Lower lobe of right lung (tissue), 2 donors: ENCODE data around the gene AAK1. TPM values are rescaled to one million over a fixed set of nuclear protein-coding genes. Genes with fewer than 3 reads are reported as not detected.

Experiments
- ATAC-seq, 2 donors: fragments of 200-7000 bp; cut with Tn5 transposase; one replicate each; pipeline ENCODE4 v1.9.1; 2020 to 2022; ENCODE audit warnings: mild to moderate bottlenecking in 2 of 2, moderate library complexity in 2 of 2
- DNase-seq: peaks from one replicate; pipeline ENCODE4 v3.0.0-alpha.2; 2020
- H3K27ac ChIP-seq: fragments of 200-600 bp; one replicate; pipeline ENCODE4 v1.8.0; 2022
- H3K27me3 ChIP-seq: fragments of 200-600 bp; one replicate; pipeline ENCODE4 v1.8.0; 2022; ENCODE audit warnings: low read depth
- H3K36me3 ChIP-seq: fragments of 200-600 bp; one replicate; pipeline ENCODE4 v1.8.0; 2022; ENCODE audit warnings: mild to moderate bottlenecking
- H3K4me1 ChIP-seq: fragments of 200-600 bp; one replicate; pipeline ENCODE4 v1.8.0; 2022
- H3K4me3 ChIP-seq: fragments of 200-600 bp; one replicate; pipeline ENCODE4 v1.8.0; 2022; ENCODE audit warnings: mild to moderate bottlenecking
- H3K9me3 ChIP-seq: fragments of 200-600 bp; one replicate; pipeline ENCODE4 v1.8.0; 2022
- intact Hi-C: fragments of 100-400 bp; cut with DNase I; formaldehyde crosslinking; loops from one replicate; pipeline ENCODE4 v1.11.0; 2022
- total RNA-seq: library from RNA; stranded (reverse); fragmentation: NEBNext Ultra II Directional; extraction: Animal tissue kit (Norgen Biotek cat#: 25700); gene quantifications from one replicate; pipeline ENCODE4 v1.2.1, GENCODE V29; 2021
- TF ChIP-seq, protein P1 (sequence below): fragments of 200-600 bp; IDR thresholded peaks from one replicate; pipeline ENCODE4 v1.8.0; 2022; ENCODE audit warnings: antibody characterized with exemption, mild to moderate bottlenecking
- donor health status: DM: no; HTN: yes; CAD: no; lungs with severe emphysema.

AAK1 gene
- total RNA-seq, 1 donor from 2014 or later = 73.3 TPM

DNA sequence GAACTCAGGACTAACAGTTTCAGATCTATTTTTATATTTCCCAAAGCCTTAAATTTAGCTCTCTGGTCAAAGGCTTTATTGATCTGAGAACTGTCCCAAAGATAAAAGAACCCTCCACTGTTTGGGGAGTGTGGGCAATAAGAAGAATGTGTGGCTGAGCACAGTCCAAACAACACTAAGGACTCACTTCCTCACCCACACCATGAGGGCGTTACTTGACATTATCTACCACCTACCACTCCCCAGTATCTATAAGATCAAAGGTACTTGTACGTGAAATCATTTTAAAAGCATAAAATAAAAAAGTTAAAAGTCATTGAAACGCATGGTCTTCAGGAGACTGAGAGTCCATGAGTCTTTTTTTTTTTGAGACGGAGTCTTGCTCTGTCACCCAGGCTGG lies 151.7 kb downstream of the AAK1 start:
- Histone ChIP-seq H3K4me1 (peaks cover 11% of the 10 kb centered on the region), H3K36me3 (peaks cover 31% of the 10 kb centered on the region), H3K27me3 (no peaks in the 10 kb centered on the region), H3K4me3 (no peak overlapping the region), H3K27ac (no peak overlapping the region), H3K9me3 (no peaks in the 10 kb centered on the region)
- ATAC-seq (no peak), DNase-seq (no peak)
- intact Hi-C loops = no loop called here
- TF ChIP-seq, protein P1, sequence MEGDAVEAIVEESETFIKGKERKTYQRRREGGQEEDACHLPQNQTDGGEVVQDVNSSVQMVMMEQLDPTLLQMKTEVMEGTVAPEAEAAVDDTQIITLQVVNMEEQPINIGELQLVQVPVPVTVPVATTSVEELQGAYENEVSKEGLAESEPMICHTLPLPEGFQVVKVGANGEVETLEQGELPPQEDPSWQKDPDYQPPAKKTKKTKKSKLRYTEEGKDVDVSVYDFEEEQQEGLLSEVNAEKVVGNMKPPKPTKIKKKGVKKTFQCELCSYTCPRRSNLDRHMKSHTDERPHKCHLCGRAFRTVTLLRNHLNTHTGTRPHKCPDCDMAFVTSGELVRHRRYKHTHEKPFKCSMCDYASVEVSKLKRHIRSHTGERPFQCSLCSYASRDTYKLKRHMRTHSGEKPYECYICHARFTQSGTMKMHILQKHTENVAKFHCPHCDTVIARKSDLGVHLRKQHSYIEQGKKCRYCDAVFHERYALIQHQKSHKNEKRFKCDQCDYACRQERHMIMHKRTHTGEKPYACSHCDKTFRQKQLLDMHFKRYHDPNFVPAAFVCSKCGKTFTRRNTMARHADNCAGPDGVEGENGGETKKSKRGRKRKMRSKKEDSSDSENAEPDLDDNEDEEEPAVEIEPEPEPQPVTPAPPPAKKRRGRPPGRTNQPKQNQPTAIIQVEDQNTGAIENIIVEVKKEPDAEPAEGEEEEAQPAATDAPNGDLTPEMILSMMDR = no peak

DNA sequence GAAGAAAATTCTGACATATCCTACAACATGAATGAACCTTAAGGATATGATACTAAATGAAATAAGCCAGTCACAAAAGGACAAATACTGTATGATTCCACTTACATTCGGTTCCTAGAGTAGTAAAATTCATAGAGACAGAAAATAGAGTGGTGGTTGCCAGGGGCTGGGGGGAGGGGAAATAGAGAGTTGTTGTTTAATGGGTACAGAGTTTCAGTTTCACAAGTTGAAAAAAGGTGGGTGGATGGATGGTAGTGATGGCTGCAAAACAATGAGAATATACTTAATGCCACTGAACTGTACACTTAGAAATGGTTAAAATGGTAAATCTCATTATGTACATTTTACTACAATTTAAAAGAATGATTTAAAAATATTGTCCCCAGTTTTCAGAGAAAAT lies 153.1 kb downstream of the AAK1 start:
- TF ChIP-seq, protein P1 = no peak
- Histone ChIP-seq H3K9me3 (no peaks in the 10 kb centered on the region), H3K4me3 (no peak overlapping the region), H3K4me1 (peaks cover 11% of the 10 kb centered on the region), H3K27ac (no peak overlapping the region), H3K27me3 (no peaks in the 10 kb centered on the region), H3K36me3 (peaks cover 27% of the 10 kb centered on the region)
- no peak for ATAC-seq
- DNase-seq = no peak
- intact Hi-C loops = no loop called here

DNA sequence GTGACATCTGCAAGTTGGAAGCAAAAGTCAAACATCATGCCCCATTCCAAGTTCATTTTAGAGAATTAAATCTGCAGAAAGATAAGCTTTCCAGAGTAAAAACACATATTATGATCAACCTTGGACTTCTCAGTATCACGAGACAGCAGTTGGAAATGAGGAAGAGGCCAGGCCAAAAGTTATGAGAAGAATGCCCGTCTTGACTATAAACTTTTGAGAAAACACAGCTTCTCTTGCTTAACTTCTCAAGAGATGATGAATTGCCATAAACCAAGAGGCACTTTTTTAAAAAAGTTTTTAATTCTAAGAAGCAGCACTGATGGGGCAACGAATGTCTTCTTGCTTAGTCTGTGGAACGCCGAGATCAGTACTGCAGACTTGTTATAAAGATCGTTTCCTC lies 153.7 kb downstream of the AAK1 start:
- peak; percentile 26 to 50 for ATAC-seq
- intact Hi-C loops = no loop called here
- Histone ChIP-seq H3K27ac (no peak overlapping the region), H3K4me1 (peaks cover 11% of the 10 kb centered on the region), H3K36me3 (peaks cover 23% of the 10 kb centered on the region), H3K9me3 (no peaks in the 10 kb centered on the region), H3K4me3 (no peak overlapping the region), H3K27me3 (no peaks in the 10 kb centered on the region)
- no peak for DNase-seq
- TF ChIP-seq, protein P1 = no peak

DNA sequence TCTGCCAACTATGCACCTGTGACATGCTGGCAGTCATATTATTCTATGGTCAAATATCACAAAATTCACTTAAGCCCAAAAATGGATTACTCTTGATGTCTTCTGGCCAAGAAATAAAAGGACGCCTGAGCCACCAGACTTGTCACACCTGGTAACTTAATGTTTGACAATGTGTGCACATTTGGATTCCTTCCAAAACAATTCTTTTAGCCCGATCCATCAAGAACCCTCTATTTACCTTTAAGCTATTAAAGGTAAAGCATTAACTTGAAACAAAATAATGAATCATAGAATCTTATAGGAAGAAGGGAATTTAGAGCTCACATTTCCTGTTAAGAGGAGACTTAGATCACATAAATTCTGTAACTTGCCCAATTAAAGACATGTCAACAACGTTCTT lies 159.8 kb downstream of the AAK1 start:
- no peaks in the 10 kb centered on the region for H3K27me3 ChIP-seq
- no peak for DNase-seq
- peak in 1 of 2 donors; percentile 44 for ATAC-seq
- no peak overlapping the region for H3K27ac ChIP-seq
- H3K36me3 ChIP-seq = peaks cover 31% of the 10 kb centered on the region
- no peaks in the 10 kb centered on the region for H3K9me3 ChIP-seq
- H3K4me1 ChIP-seq = no peaks in the 10 kb centered on the region
- TF ChIP-seq, protein P1 = no peak
- intact Hi-C loops = no loop called here
- H3K4me3 ChIP-seq = no peak overlapping the region

DNA sequence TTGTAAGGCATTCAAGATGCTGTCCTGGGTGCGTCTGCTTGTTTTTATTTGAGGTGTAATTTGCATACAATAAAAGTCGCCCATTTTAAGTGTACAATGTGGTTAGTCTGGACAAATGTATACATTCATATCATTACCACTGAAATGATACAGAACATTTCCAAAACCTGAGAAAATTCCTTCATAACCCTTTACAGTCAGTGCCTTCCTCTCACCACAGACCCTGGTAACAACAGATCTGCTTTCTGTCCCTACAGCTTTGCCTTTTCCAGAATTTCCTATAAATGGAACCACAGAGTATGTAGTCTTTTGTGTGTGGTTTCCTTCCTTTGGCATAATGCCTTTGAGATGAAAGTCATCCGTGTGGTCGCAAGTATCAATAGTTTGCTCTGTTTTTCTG lies 160.5 kb downstream of the AAK1 start:
- Histone ChIP-seq H3K4me3 (no peak overlapping the region), H3K27ac (no peak overlapping the region), H3K27me3 (no peaks in the 10 kb centered on the region), H3K9me3 (no peaks in the 10 kb centered on the region), H3K36me3 (peaks cover 37% of the 10 kb centered on the region), H3K4me1 (no peaks in the 10 kb centered on the region)
- TF ChIP-seq, protein P1 = no peak
- intact Hi-C loops = no loop called here
- no peak for ATAC-seq
- DNase-seq = no peak

DNA sequence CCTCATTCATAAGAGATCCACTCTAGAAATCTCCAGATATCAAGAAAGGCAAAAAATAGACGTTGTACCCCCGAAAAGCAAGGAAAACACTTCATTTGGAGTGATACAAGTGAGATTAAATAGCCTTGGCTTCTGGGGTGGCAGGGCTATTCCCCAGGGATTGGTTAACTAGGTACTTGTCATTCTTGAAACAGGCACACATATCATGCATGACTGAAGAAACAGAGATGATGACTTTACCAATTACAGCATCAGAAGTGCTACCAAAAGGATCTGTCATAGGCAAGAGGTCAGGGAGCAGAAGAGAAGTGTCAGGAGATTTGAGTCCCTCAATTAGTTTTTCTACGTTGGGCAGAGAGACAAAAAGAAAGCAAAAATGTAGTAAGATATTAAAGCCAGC lies 161.1 kb downstream of the AAK1 start:
- no peak overlapping the region for H3K27ac ChIP-seq
- no peaks in the 10 kb centered on the region for H3K27me3 ChIP-seq
- no peak for DNase-seq
- no peaks in the 10 kb centered on the region for H3K4me1 ChIP-seq
- H3K4me3 ChIP-seq = no peak overlapping the region
- H3K9me3 ChIP-seq = no peaks in the 10 kb centered on the region
- no peak for ATAC-seq
- intact Hi-C loops = no loop called here
- TF ChIP-seq, protein P1 = no peak
- H3K36me3 ChIP-seq = peaks cover 35% of the 10 kb centered on the region
